Esophagus squamous epithelium (tissue), 5 donors: ENCODE data around the gene VPS37B. TPM values are rescaled to one million over a fixed set of nuclear protein-coding genes. Genes with fewer than 3 reads are reported as not detected.

Experiments
- DNase-seq: peaks from one replicate; lab custom pipeline; 2025; lab: John Stamatoyannopoulos, UW
- H3K27ac ChIP-seq, 4 donors: fragments of 200-600 bp; sonication (generic); one replicate each; pipeline ENCODE4 v1.5.1; 2016 to 2019; ENCODE audit warnings: mild to moderate bottlenecking in 1 of 4
- H3K27me3 ChIP-seq, 4 donors: fragments of 200-600 bp; sonication (generic); 1 replicate in 3 of 4; 2 replicates in 1 of 4; pipeline versions ENCODE4 v1.5.1 to v1.6.0; 2017 to 2021; ENCODE audit warnings: antibody characterized with exemption in 1 of 4
- H3K36me3 ChIP-seq, 3 donors: fragments of 200-600 bp; sonication (generic); one replicate each; pipeline ENCODE4 v1.5.1; 2016 to 2019
- H3K4me1 ChIP-seq, 3 donors: fragments of 200-600 bp; sonication (generic); one replicate each; pipeline ENCODE4 v1.5.1; 2017 to 2019
- H3K4me3 ChIP-seq, 4 donors: fragments of 200-600 bp; sonication (generic); 1 replicate in 3 of 4; 2 replicates in 1 of 4; pipeline ENCODE4 v1.5.1; 2016 to 2019; ENCODE audit warnings: mild to moderate bottlenecking in 2 of 4, moderate library complexity in 1 of 4
- H3K9me3 ChIP-seq, 3 donors: fragments of 200-600 bp; sonication (generic); one replicate each; pipeline ENCODE4 v1.5.1; 2016 to 2019
- CTCF ChIP-seq, 6 experiments: fragments of 450-650 bp in 4 of 6; fragments of 200-600 bp in 2 of 6; sonication (generic) in 2 of 6; IDR thresholded peaks; one replicate each; pipeline ENCODE4 v1.5.1; 2016 to 2019; ENCODE audit warnings: antibody characterized with exemption in 6 of 6, mild to moderate bottlenecking in 4 of 6, moderate library complexity in 4 of 6
- POLR2A ChIP-seq, 4 donors: fragments of 450-650 bp; IDR thresholded peaks; one replicate each; pipeline ENCODE4 v1.6.1; 2017; ENCODE audit warnings: antibody characterized with exemption in 4 of 4, mild to moderate bottlenecking in 4 of 4, moderate library complexity in 3 of 4
- WGBS, 2 donors: methylation state at CpG; one replicate each; pipeline ENCODE4 v1.1.5; 2018; 5-methylcytosine and 5-hydroxymethylcytosine counted together
- intact Hi-C: fragments of 100-400 bp; cut with DNase I; formaldehyde crosslinking; loops from one replicate; pipeline ENCODE4 v1.15.0; 2022
- total RNA-seq, 4 donors: library from RNA; depleted of rRNA; stranded (reverse); fragments of >200 nt; gene quantifications; one replicate each; pipeline ENCODE4 v1.1.0, GENCODE V29; 2016
- donor health status: DM: yes; HTN: yes; CAD: no.

VPS37B gene
- total RNA-seq, 4 donors from 2014 or later = 41.1 to 85.7 (median 69.5) TPM

- no peaks in the 10 kb centered on the region for H3K27me3 ChIP-seq
- no peaks in the 10 kb centered on the region for H3K4me1 ChIP-seq
- H3K4me3 ChIP-seq = no peak overlapping the region
- no peaks in the 10 kb centered on the region for H3K9me3 ChIP-seq
- no peak overlapping the region for H3K27ac ChIP-seq
- WGBS, 2 donors = 71 to 76% methylated on average over 10 of the region's 10 CpGs
- H3K36me3 ChIP-seq = no peaks in the 10 kb centered on the region
- TF ChIP-seq POLR2A (IDR thresholded peaks at IDR 0.05) (no peak), CTCF (IDR thresholded peaks at IDR 0.05) (no peak)
- intact Hi-C loops = no loop called here
- no peak for DNase-seq
Observed at GRCh38 chr12:122819209-122819785, 76.6 kb downstream of the VPS37B start.

Other genes with a start within 250 kb of the VPS37B start
- gene HCAR2, start 192.8 kb downstream of the VPS37B start, total RNA-seq = 10 to 100 TPM; 12.0 to 24.1 (median 17.7) TPM
- 10 to 100 TPM in 2 of 4 donors, 1 to 10 TPM in 2; 4.7 to 18.8 (median 10.5) TPM for gene HCAR3, start 179.3 kb downstream of the VPS37B start, total RNA-seq
- under 1 TPM in 1 of 4 donors, not detected in 3; 0.23 TPM for gene HCAR1, start 165.3 kb downstream of the VPS37B start, total RNA-seq
- gene DENR, start 143.3 kb downstream of the VPS37B start, total RNA-seq = 10 to 100 TPM; 23.3 to 40.1 (median 32.3) TPM
- under 1 TPM in 2 of 4 donors, not detected in 2; 0.13 to 0.76 TPM for gene CCDC62, start 121.6 kb downstream of the VPS37B start, total RNA-seq
- gene HIP1R, start 60.7 kb downstream of the VPS37B start, total RNA-seq = 10 to 100 TPM; 27.3 to 46.3 (median 44.8) TPM
- gene ABCB9, start 70.3 kb upstream of the VPS37B start, total RNA-seq = 1 to 10 TPM; 2.9 to 5.5 (median 3.3) TPM
- 10 to 100 TPM in 3 of 4 donors, 1 to 10 TPM in 1; 8.5 to 13.9 (median 11.3) TPM for gene OGFOD2, start 79.1 kb upstream of the VPS37B start, total RNA-seq
- 100 to 1,000 TPM in 3 of 4 donors, 10 to 100 TPM in 1; 84.2 to 212 (median 153) TPM for gene ARL6IP4, start 84.6 kb upstream of the VPS37B start, total RNA-seq